Vagina (tissue), 2 donors: Measurements from ENCODE around the gene EIF5AL1. TPM values are rescaled to one million over a fixed set of nuclear protein-coding genes. Genes with fewer than 3 reads are reported as not detected.
A peak's percentile ranks its signal among the peaks of the same experiment; 100 is the strongest.

Experiments used
- DNase-seq, 2 donors: peaks; one replicate each; pipeline ENCODE4 v3.0.0-alpha.2; 2017; ENCODE audit errors: extremely low spot score in 2 of 2
- H3K27ac ChIP-seq: fragments of 200-600 bp; sonication (generic); one replicate; pipeline ENCODE4 v1.5.1; 2019
- H3K27me3 ChIP-seq: fragments of 200-600 bp; sonication (generic); one replicate; pipeline ENCODE4 v1.5.1; 2019
- H3K36me3 ChIP-seq, 2 donors: fragments of 200-600 bp; sonication (generic); one replicate each; pipeline ENCODE4 v1.5.1; 2017 to 2019
- H3K4me1 ChIP-seq: fragments of 200-600 bp; sonication (generic); one replicate; pipeline ENCODE4 v1.5.1; 2019
- H3K4me3 ChIP-seq, 2 donors: fragments of 200-600 bp; sonication (generic); 1 replicate in 1 of 2; 2 replicates in 1 of 2; pipeline ENCODE4 v1.5.1; 2016 to 2019
- H3K9me3 ChIP-seq: fragments of 200-600 bp; sonication (generic); one replicate; pipeline ENCODE4 v1.5.1; 2019
- POLR2A ChIP-seq, 2 donors: fragments of 450-650 bp; IDR thresholded peaks; one replicate each; pipeline ENCODE4 v1.6.1; 2017; ENCODE audit warnings: antibody characterized with exemption in 2 of 2, mild to moderate bottlenecking in 2 of 2, moderate library complexity in 2 of 2
- POLR2AphosphoS5 ChIP-seq, 2 donors: sonication (generic); formaldehyde crosslinking; IDR thresholded peaks; one replicate each; pipeline ENCODE4 v1.9.0; 2017; ENCODE audit warnings: antibody characterized with exemption in 2 of 2, mild to moderate bottlenecking in 2 of 2, low read depth in 1 of 2; ENCODE audit not compliant: insufficient read depth in 1 of 2
- intact Hi-C: fragments of 100-400 bp; cut with DNase I; formaldehyde crosslinking; loops from one replicate; pipeline ENCODE4 v1.15.1; 2023
- total RNA-seq: library from RNA; depleted of rRNA; stranded (reverse); fragments of >200 nt; gene quantifications from one replicate; pipeline ENCODE4 v1.2.3, GENCODE V29; 2016
- TF ChIP-seq, protein P1 (sequence below), 3 experiments: fragments of 450-650 bp in 2 of 3; fragments of 200-600 bp in 1 of 3; sonication (generic) in 1 of 3; IDR thresholded peaks; one replicate each; pipeline ENCODE4 v1.5.1; 2017 to 2019; ENCODE audit warnings: antibody characterized with exemption in 3 of 3, mild to moderate bottlenecking in 2 of 3, moderate library complexity in 2 of 3

EIF5AL1 gene
- total RNA-seq, 1 donor from 2014 or later, result not detected

DNA sequence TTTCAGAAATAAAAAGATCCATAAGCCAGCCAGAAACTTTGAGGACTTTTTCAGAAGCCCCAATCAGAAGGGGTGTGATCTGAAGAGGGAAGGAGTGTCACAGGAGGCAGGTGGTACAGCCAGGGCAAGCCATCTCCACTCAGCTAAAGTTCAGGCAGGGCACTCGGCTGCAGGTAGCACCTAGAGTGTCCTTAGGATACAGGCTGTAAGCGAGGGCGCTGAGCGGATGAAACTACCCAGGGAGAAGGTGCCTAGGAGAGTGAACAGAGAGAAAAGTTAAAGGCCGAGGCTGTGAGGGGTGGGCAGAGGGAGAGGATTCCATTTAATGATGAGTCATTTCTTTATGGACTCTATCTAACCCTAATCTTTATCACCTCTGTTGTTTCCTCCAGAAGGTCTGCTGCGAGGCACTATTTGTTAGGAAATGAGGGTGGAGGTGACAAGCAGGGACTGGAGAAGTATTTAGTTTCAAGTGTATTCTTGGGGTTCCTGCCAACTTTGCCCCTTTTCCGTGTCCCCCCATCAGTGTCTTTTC lies 37.1 kb upstream of the EIF5AL1 start:
- intact Hi-C loops, result no loop called here
- H3K27ac ChIP-seq, result no peak overlapping the region
- H3K9me3 ChIP-seq, result no peaks in the 10 kb centered on the region
- no peaks in the 10 kb centered on the region for H3K4me1 ChIP-seq
- no peak overlapping the region for H3K4me3 ChIP-seq
- no peaks in the 10 kb centered on the region for H3K27me3 ChIP-seq
- no peaks in the 10 kb centered on the region for H3K36me3 ChIP-seq
- DNase-seq, result peak in 1 of 2 donors; percentile 77
- TF ChIP-seq POLR2AphosphoS5 (IDR thresholded peaks at IDR 0.05; ENCODE audit: insufficient read depth in 1 of 2, low read depth in 1 of 2) (no peak), POLR2A (IDR thresholded peaks at IDR 0.05) (no peak)
- TF ChIP-seq, protein P1, sequence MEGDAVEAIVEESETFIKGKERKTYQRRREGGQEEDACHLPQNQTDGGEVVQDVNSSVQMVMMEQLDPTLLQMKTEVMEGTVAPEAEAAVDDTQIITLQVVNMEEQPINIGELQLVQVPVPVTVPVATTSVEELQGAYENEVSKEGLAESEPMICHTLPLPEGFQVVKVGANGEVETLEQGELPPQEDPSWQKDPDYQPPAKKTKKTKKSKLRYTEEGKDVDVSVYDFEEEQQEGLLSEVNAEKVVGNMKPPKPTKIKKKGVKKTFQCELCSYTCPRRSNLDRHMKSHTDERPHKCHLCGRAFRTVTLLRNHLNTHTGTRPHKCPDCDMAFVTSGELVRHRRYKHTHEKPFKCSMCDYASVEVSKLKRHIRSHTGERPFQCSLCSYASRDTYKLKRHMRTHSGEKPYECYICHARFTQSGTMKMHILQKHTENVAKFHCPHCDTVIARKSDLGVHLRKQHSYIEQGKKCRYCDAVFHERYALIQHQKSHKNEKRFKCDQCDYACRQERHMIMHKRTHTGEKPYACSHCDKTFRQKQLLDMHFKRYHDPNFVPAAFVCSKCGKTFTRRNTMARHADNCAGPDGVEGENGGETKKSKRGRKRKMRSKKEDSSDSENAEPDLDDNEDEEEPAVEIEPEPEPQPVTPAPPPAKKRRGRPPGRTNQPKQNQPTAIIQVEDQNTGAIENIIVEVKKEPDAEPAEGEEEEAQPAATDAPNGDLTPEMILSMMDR (IDR thresholded peaks at IDR 0.05), result no peak

DNA sequence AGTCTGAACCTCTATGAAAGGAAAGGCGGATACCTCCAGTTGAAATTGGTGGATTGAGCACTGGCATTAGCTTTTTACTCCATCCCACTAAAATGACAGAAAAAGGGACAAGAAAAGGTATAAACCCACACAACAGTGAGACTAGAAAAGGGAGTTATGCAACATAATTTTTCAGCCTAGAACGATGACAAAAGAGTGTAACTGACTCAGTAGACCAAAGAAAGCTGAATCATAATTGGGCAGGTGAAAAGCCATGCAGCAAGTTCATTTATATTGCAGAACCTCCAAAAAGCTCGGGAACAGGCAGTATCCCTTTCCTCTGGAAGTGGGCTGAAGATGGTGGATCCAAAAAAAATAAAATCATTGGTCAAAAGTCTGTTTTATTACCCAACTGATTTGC lies 36.5 kb upstream of the EIF5AL1 start:
- Histone ChIP-seq H3K27ac (no peak overlapping the region), H3K4me3 (no peak overlapping the region), H3K4me1 (no peaks in the 10 kb centered on the region), H3K27me3 (no peaks in the 10 kb centered on the region), H3K9me3 (no peaks in the 10 kb centered on the region), H3K36me3 (no peaks in the 10 kb centered on the region)
- intact Hi-C loops, result no loop called here
- TF ChIP-seq POLR2AphosphoS5 (IDR thresholded peaks at IDR 0.05; ENCODE audit: insufficient read depth in 1 of 2, low read depth in 1 of 2), result no peak
- TF ChIP-seq POLR2A (IDR thresholded peaks at IDR 0.05), result no peak
- TF ChIP-seq, protein P1 (IDR thresholded peaks at IDR 0.05), result no peak
- DNase-seq, result no peak

DNA sequence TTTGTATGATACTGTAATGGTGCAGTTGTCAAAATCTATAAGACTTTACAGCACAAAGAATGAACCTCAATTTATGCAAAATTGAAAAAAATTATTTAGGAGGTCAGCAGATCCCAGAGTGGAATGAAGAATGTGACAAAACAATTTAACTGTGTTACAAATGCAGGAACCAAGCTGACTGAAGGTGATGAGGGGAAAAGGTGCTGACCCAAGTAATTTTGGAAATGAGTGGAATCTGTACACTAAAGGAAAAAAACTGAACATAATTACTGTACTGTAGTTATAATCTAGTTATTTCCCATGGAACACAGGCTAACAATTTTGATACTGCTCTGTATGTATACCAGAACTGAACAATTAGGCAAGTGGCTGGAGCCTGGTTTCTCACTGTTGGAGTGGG lies 35.7 kb upstream of the EIF5AL1 start:
- DNase-seq, result no peak
- no peaks in the 10 kb centered on the region for H3K9me3 ChIP-seq
- no peak overlapping the region for H3K4me3 ChIP-seq
- H3K27me3 ChIP-seq, result no peaks in the 10 kb centered on the region
- no peak overlapping the region for H3K27ac ChIP-seq
- no peaks in the 10 kb centered on the region for H3K4me1 ChIP-seq
- intact Hi-C loops, result no loop called here
- TF ChIP-seq POLR2A (IDR thresholded peaks at IDR 0.05) (no peak), POLR2AphosphoS5 (IDR thresholded peaks at IDR 0.05; ENCODE audit: insufficient read depth in 1 of 2, low read depth in 1 of 2) (no peak)
- TF ChIP-seq, protein P1 (IDR thresholded peaks at IDR 0.05), result no peak
- H3K36me3 ChIP-seq, result no peaks in the 10 kb centered on the region

DNA sequence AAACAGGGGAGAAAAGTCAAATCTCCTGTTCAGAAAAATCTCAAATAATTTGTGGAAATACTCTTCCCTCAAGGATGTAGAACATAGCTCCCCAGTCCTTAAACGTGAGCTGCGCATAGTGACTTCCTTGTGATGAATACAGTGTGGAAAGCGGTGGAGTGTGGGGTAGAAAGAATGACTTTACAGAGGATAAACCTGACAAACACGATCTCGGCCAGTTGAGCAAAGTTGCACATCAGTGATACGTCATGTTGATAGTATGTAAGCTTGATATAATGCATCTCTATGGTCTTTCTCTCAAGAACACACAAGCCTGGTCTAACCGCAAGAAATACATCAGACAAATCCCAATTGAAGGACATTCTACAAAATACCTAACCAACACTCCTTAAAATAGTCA lies 34.9 kb upstream of the EIF5AL1 start:
- no peaks in the 10 kb centered on the region for H3K4me1 ChIP-seq
- no peak overlapping the region for H3K27ac ChIP-seq
- H3K4me3 ChIP-seq, result no peak overlapping the region
- no peaks in the 10 kb centered on the region for H3K36me3 ChIP-seq
- intact Hi-C loops, result no loop called here
- TF ChIP-seq POLR2AphosphoS5 (IDR thresholded peaks at IDR 0.05; ENCODE audit: insufficient read depth in 1 of 2, low read depth in 1 of 2) (no peak), POLR2A (IDR thresholded peaks at IDR 0.05) (no peak)
- TF ChIP-seq, protein P1 (IDR thresholded peaks at IDR 0.05), result no peak
- no peak for DNase-seq
- no peaks in the 10 kb centered on the region for H3K27me3 ChIP-seq
- no peaks in the 10 kb centered on the region for H3K9me3 ChIP-seq

DNA sequence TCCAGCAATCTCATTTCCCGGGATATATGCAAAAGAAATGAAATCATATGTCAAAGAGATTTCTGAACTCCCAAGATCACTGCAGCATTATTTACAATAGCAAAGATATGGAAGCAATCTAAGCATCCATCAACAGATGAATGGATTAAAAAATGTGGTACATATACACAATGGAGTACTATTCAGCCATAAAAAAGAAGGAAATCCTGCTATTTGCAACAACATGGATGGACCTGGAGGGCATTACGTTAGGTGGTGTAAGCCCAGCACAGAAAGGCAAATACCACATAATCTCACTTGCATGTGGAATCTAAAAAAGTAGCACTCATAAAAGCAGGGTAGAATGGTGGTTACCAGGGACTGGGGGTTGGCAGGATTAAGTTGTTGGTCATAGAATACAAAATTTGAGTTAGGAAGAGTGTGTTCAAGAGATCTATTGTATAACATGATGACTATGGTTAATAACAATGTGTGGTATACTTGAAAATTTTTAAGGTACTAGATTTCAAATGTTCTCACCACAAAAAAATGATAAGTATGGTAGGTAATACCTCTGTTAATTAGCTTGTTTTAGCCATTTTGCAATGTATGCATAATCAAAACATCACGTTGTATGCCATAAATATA lies 32.9 kb upstream of the EIF5AL1 start:
- Histone ChIP-seq H3K27ac (no peak overlapping the region), H3K27me3 (no peaks in the 10 kb centered on the region), H3K4me3 (no peak overlapping the region), H3K4me1 (peaks cover 18% of the 10 kb centered on the region), H3K36me3 (no peaks in the 10 kb centered on the region), H3K9me3 (no peaks in the 10 kb centered on the region)
- no peak for DNase-seq
- intact Hi-C loops, result no loop called here
- TF ChIP-seq POLR2A (IDR thresholded peaks at IDR 0.05), result no peak
- TF ChIP-seq, protein P1 (IDR thresholded peaks at IDR 0.05), result no peak
- no peak for TF ChIP-seq POLR2AphosphoS5 (IDR thresholded peaks at IDR 0.05; ENCODE audit: insufficient read depth in 1 of 2, low read depth in 1 of 2)
